GM21717 (cell line): ENCODE measurements around the gene RC3H1.
"Not testable (repeated sequence)": the region's sequence is repeated elsewhere in the genome, so short reads cannot be mapped to it uniquely, and the experiment has no call there.

ENCODE experiments used
- ATAC-seq: cut with Tn5 transposase; IDR thresholded peaks from one replicate; pipeline ENCODE4 v1.9.1; 2021; ENCODE audit warnings: mild to moderate bottlenecking, moderate library complexity; ENCODE audit not compliant: unreplicated experiment

RC3H1 gene, protein sequence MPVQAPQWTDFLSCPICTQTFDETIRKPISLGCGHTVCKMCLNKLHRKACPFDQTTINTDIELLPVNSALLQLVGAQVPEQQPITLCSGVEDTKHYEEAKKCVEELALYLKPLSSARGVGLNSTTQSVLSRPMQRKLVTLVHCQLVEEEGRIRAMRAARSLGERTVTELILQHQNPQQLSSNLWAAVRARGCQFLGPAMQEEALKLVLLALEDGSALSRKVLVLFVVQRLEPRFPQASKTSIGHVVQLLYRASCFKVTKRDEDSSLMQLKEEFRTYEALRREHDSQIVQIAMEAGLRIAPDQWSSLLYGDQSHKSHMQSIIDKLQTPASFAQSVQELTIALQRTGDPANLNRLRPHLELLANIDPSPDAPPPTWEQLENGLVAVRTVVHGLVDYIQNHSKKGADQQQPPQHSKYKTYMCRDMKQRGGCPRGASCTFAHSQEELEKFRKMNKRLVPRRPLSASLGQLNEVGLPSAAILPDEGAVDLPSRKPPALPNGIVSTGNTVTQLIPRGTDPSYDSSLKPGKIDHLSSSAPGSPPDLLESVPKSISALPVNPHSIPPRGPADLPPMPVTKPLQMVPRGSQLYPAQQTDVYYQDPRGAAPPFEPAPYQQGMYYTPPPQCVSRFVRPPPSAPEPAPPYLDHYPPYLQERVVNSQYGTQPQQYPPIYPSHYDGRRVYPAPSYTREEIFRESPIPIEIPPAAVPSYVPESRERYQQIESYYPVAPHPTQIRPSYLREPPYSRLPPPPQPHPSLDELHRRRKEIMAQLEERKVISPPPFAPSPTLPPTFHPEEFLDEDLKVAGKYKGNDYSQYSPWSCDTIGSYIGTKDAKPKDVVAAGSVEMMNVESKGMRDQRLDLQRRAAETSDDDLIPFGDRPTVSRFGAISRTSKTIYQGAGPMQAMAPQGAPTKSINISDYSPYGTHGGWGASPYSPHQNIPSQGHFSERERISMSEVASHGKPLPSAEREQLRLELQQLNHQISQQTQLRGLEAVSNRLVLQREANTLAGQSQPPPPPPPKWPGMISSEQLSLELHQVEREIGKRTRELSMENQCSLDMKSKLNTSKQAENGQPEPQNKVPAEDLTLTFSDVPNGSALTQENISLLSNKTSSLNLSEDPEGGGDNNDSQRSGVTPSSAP

DNA sequence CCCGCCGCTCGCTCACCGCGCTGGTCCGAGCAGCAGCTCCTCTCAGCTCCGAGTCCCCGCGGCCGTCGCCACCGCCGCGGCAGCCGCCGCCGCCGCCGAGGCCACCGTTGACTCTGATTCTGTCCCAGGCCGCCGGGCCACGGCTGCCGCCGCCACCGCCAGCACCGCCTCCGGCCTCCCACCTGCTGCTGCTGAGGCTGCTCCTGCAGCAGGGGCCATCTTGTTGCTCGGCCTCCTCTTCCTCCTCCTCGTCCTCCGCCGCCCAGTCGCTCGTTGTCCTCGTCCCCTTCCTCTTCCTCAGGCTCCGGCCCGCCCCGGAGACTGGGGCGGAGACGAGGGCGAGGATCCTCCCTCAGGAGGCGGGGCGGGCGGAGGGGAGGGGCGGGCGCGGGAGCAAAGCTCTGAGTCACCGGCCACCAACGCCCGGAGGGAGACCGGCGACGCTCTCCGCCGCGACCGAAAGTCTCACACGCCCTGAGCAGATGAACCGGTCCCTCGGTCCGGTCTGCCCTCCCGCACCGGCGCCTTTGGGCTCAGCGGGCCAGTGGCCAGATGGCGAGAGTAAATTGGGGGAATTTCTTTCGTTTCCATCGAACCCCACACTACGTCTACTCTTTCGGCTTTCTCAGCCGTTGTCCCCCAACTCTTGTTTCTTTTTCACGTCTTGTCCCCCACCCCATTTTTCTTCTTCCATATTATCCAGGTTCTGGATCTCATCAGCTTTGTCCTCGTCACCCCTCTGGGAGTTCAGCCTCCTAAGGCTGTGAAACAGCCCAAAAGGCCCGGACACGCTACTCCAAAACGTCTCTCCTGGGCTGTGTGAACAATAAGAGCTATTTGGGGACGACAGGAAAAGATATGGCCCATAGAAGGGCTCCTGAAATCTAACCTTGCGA, at the start of gene RC3H1:
Gene RC3H1 (minus strand): TSS at position 278 of the 896 bp plus-strand sequence. CDS start 29,372 bp downstream, outside the sequence.
- peak; percentile 85 for ATAC-seq

DNA sequence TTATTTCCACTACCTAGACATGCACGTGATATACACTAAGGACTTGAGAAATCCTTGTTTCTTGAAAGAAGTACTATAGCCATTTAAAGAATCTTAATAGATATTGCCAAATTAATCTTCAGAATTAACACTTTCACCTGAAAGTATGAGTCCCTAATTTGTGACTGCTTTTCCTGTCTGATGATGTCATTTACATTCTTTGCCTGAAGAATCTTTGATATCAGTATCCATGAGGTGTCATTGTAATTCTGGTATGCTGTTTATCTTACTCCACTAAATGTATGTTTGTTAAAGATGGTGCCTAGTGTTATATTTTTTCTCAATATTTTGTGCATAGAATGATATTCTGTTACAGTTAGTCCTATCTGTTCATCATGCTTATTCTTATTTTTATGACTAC, 48.5 kb upstream of the RC3H1 start:
- no peak for ATAC-seq

DNA sequence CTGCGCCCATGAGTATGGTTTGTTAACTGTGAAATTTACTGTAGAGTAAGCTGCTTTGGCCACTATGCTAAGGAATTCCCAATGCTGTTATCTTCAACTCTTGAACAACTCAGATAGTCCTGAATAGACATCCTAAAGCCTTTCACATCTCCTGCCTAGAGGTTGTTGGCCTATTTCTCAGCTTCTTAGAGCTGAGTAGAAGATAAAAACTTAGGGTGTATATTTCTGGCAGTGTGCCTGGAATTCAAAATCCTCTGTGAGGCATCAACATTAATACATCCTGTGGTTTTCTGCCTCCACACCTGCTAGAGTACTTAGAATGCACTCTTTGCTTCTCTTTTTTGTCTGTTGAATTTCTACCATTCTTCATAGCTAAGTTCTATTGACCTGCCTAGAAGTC, 45.8 kb upstream of the RC3H1 start:
- ATAC-seq, result no peak

DNA sequence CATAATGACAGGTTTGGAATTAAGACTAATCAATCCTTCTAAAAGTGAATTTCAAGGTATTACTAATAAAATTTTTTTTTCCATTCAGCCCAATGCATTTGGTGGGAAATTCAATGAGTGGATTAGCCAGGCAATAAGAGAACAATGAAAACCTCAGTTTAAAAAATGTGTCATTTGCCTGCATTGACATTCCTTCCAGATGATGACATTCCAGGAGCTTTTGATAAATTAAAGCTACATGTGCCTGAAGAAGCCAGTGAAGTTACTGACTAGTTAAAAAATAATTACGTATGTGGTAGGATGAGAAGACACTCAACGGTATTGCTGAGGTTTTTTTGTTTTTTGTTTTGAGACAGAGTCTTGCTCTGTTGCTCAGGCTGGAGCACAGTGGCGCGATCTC, 37.9 kb upstream of the RC3H1 start:
- ATAC-seq, result no peak

DNA sequence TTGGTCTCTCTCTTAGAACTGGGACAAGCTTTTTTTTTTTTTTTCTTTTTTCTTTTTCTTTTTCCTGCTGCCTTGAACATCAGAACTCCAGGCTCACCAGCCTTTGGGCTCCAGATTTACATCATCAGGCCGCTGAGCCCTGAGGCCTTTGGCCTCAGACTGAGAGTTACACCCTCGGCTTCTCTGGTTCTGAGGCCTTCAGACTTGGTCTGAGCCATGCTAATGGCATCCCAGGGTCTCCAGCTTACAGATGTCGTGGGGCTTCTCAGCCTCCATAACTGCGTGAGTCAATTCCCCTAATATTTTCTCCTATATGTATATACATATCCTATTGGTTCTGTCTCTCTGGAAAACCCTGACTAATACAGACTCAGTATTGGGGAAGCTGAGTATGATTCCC, 36.5 kb upstream of the RC3H1 start:
- no peak for ATAC-seq

DNA sequence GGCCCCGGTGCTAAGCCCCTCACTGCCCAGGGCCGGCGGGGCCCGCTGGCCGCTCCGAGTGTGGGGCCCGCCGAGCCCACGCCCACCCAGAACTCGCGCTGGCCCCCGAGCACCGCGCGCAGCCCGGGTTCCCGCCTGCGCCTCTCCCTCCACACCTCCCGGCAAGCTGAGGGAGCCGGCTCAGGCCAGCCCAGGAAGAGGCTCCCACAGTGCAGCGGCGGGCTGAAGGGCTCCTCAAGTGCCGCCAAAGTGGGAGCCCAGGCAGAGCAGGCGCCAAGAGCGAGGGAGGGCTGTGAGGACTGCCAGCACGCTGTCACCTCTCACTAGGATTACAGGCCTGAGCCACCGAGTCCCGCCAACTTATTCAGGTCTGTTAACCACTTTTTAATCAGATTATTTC, 34.5 kb upstream of the RC3H1 start:
- not testable (repeated sequence) for ATAC-seq

DNA sequence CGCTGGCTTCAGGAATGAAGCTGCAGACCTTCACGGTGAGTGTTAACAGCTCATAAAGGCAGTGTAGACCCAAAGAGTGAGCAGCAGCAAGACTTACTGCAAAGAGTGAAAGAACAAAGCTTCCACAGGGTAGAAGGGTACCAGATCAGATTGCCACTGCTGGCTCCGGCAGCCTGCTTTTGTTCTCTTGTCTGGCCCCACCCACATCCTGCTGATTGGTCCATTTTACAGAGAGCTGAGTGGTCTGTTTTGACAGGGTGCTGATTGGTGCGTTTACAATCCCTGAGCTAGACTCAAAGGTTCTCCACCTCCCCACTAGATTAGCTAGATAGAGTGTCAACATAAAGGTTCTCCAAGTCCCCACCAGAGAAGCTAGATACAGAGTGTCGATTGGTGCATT, 33.6 kb upstream of the RC3H1 start:
- ATAC-seq, result not testable (repeated sequence)

DNA sequence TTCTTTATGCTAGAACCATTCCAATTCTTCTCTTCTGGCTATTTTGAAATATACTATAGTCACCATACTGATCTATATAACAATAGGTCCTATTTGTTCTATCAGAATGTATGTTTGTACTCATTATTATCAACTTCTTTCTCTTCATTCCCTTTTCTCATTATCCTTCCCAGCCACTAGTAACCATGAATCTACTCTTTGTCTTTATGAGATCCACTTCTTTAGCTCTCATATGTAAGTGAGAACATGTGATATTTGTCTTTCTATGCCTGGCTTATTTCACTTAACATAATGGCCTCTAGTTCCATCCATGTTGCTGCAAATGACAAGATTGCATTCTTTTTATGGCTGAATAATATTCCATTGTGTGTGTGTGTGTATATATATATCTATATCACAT, 31.7 kb upstream of the RC3H1 start:
- ATAC-seq, result no peak

DNA sequence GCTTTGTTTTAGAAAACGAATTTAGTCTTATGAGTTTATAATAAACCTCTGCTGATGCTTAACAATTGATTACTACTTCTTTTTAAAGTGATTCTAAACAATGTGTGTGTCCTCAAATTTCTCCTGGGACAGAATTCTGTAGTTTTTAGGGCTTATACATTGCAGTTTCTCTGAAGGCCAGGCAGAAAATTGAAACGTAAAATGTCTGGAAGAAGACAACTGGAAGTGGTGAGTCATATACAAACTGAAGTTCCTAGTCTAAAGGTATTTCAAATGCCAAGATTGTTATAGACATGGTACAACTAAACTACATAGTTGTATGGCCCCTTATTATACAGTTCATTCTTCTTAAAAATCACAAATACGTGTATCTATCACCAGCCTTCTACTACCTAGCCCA, 30.5 kb upstream of the RC3H1 start:
- ATAC-seq, result no peak

DNA sequence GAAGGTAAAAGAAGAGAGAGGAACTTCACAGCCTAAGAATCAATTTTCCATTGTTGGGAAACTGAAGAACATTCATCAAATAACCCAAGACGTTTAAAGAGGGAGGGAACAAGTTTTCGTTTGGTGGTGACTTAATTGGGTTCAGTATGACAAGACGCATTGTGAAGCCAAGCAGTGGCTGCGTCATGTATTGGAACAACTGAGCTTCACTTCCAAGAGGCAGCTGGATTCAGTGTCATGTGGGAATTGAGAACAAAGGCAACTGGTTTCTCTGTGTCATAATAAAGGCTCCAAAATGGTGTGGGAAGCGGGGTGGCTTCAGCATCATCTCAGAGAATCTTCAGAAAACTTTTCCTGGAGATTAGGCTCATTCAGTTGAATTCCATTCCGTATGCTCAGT, 29.8 kb upstream of the RC3H1 start:
- ATAC-seq, result no peak

DNA sequence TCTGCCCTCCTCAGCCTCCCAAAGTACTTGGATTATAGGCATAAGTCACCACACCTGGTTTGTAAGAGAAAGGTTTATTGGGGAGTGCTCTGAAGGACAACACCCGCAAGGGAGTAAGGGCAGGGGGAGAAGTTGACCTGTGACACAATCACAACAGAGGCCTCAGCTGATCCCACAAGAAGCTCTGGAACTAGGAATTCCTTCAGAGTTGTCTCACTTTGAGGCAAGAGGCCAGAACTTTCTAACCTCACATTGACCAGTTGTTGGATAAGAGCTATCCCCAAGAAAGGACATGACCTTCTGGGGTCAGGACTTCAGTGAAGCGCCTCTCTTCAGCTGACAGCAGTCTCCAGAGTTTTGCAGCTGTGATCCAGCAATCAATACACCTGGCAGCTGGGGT, 27.4 kb upstream of the RC3H1 start:
- no peak for ATAC-seq

DNA sequence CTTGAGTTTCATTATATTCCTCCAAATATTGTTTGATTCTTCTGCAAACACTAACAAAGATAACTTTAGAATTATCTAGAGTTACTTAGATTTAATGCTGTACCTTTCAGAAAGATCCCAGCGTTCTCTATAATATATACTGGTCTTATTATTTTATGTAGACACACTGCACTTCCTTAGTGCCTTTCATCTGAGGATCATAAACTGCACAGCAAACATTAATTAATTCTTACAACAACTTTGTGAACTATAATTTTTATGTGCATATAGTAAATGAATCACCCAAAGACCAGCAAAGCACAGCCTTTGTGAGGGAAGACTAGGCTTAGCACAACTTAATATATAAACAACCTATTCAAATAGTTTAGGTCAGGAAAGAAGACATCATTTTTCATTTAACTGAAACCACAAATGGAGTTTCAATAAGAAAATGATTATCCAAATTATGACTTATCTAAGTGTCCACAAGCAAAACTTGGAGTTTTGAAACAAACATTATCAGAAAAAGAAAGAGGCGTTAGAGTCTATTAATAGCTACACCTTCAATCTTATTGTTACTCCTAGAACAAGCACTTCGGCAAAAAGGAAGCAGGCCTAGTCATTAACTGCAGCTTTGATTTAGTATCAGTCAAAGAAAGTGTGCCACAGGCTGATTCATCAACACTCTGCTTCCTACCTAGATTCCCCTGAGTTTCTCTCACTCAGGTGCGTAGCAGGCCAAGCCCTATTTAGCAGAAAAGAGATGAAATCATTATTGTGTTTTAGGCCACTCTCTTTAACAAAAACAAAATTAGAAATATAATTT, 22.5 kb upstream of the RC3H1 start:
- ATAC-seq, result no peak

DNA sequence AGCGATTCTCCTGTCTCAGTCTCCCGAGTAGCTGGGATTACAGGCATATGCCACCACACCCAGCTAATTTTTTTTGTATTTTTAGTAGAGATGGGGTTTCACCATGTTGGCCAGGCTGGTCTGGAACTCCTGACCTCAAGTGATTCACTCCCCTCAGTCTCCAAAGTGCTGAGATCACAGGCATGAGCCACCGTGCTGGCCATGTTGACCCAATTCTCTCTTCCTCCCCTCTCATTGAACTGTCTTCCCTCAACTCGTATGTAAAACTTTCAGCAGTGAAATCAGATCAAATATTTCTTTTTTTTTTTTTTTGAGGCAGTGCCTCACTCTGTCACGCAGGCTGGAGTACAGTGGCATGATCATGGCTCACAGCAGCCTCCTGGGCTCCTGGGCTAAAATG, 20.4 kb upstream of the RC3H1 start:
- ATAC-seq, result not testable (repeated sequence)

DNA sequence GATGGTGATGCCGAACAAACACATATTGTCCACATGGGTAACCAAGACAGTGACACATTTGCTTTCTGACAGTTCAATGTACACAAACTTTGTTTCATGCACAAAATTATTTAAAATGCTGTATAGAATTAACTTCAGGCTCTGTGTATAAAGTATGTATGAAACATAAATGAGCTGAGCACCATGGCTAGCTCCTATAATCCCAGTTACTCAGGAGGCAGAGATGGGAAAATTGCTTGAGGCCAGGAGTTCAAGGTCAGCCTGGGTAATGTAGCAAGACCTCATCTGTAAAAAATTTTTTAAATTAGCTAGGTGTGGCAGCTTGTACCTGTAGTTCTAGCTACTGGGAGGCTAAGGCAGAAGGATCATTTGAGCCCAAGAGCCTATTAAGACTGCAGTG, 19.2 kb upstream of the RC3H1 start:
- ATAC-seq, result no peak

DNA sequence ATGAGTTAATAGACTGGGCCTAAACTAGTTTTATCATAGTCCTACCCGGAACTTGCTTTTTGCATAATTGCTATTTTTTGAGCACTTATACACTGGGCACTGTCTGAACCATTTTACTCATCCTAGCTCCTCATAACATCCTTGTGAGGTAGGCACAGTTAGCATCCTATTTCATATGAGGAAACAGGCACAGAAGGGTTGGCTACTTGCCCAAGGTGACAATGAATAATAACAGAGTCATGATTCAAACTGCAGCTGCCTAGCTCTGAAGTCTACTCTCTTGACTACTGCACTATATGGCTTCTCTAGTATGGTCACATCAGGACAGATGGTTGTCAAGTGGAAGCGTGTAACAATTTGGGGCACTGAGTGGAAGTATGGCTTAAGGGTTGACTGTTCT, 18.2 kb upstream of the RC3H1 start:
- no peak for ATAC-seq

DNA sequence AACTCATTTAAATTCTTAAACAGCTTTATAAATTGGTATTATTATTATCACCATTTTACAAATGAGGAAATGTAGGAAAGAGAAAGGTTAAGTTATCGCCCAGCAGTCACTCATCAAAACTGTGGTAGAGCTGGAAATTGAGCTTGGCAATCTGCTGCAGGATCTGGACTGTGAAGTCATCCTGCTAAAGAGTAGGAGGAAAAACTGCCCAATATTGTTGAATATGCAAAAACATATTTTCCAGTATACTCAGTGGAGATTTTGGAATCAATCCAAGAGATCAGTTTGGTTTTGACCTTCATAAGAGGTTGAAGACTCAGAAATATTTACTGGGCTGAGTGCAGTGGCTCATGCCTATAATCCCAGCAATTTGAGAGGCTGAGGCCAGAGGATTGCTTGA, 16.9 kb upstream of the RC3H1 start:
- ATAC-seq, result no peak

DNA sequence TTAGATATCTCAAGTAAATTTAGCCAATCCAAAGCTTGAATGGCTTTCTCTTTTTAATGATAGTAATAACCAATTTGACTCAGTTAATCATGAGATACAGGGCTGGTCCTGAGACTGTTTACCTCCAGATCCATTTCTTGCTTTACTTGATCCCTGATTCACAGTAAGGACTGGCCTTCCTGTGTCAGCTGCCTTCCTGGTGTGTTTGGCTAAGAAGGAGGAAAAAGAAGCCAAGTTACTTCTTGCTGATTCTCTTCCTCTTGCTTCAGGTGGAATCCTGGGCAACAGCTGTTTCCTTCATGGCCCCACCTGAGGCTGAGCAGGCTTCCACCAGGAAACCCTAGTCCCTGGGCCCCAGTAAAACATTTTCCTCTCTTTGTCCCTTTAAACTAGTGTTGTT, 14.6 kb upstream of the RC3H1 start:
- no peak for ATAC-seq

DNA sequence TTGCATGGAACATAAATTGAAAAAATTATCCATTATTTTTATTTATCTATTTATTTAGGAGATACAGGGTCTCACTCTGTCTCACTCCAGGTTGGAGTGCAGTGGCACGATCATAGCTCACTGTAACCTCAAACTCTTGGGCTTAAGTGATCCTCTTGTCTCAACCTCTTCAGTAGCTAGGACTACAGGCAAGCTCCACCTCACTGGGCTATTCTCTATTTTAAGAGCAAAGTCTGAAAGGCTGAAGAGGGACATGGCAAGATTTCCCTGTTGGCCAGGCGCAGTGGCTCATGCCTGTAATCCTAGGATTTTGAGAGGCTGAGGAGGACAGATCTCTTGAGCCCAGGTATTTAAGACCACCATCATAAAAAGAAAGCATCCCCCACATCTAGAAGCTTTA, 14.0 kb upstream of the RC3H1 start:
- no peak for ATAC-seq

DNA sequence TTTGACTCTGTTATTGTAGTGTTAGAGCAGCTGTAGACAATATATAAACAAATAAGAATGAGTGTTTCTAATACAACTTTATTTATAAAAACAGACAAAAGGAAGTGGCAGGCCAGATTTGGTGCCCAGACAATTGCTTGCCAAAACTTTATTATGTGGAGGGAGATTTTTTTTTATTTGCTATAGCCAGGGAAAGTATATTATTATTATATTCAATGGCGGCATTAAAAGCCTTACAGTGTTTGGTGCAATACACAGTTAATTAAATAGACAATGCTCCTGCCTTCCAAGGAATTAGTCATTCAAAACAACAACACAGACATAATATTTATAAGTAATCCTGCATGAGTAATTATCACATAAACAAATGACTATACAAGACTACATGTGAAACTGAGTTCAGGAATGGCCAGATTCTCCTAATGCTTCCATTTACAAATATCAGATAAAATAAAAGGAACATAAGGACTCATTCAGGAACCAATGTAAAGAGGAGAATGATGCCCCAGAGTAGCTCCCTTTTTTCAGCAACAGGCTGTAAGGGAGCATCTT, 10.6 kb upstream of the RC3H1 start:
- no peak for ATAC-seq
